DND-41 (cell line): ENCODE data around the gene SAMD4A.

Source experiments
- ATAC-seq: fragments of 200-7000 bp; cut with Tn5 transposase; 3 replicates; pipeline ENCODE4 v1.9.1; 2021; ENCODE audit warnings: low read depth; ENCODE audit not compliant: insufficient read depth
- DNase-seq: peaks from one replicate; pipeline ENCODE4 v3.0.0-alpha.2; 2020
- H2AFZ ChIP-seq: 2 replicates; pipeline ENCODE4 v1.6.0; 2012; ENCODE audit warnings: low read depth, low read length
- H3K27ac ChIP-seq: 2 replicates; pipeline ENCODE4 v1.5.1; 2012; ENCODE audit warnings: low read length, inconsistent platforms
- H3K27me3 ChIP-seq: fragments of 200-600 bp; sonication (generic); 2 replicates; pipeline ENCODE4 v1.6.0; 2012; ENCODE audit warnings: low read length, mild to moderate bottlenecking, inconsistent platforms; ENCODE audit not compliant: insufficient read depth, poor library complexity
- H3K36me3 ChIP-seq: 2 replicates; pipeline ENCODE4 v1.5.1; 2012; ENCODE audit warnings: low read length, inconsistent platforms; ENCODE audit not compliant: insufficient read depth
- H3K4me1 ChIP-seq: 2 replicates; pipeline ENCODE4 v1.5.1; 2012; ENCODE audit warnings: mild to moderate bottlenecking, low read length; ENCODE audit not compliant: insufficient read depth
- H3K4me2 ChIP-seq: 2 replicates; pipeline ENCODE4 v1.6.0; 2012; ENCODE audit warnings: mild to moderate bottlenecking, moderate library complexity, low read length, inconsistent platforms; ENCODE audit not compliant: insufficient read depth
- H3K4me3 ChIP-seq, 2 experiments: fragments of 200-600 bp in 1 of 2; shearing (Covaris generic) in 1 of 2; 2 replicates each; pipeline ENCODE4 v1.5.1; 2012 to 2016; ENCODE audit warnings: inconsistent platforms in 2 of 2, low read length in 2 of 2, mild to moderate bottlenecking in 2 of 2, low read depth in 1 of 2, moderate library complexity in 1 of 2
- H3K79me2 ChIP-seq: 2 replicates; pipeline ENCODE4 v1.6.0; 2012; ENCODE audit warnings: low read length, inconsistent platforms; ENCODE audit not compliant: insufficient read depth
- H3K9ac ChIP-seq: 2 replicates; pipeline ENCODE4 v1.6.0; 2012; ENCODE audit warnings: low read depth, mild to moderate bottlenecking, inconsistent platforms, low read length, moderate library complexity
- H3K9me3 ChIP-seq: 2 replicates; pipeline ENCODE4 v1.5.1; 2012; ENCODE audit warnings: low read length, moderate library complexity, mild to moderate bottlenecking, inconsistent platforms; ENCODE audit not compliant: insufficient read depth, severe bottlenecking
- H4K20me1 ChIP-seq: 2 replicates; pipeline ENCODE4 v1.6.0; 2012; ENCODE audit warnings: low read length; ENCODE audit not compliant: insufficient read depth
- EZH2 ChIP-seq: IDR thresholded peaks from 3 replicates; pipeline ENCODE4 v1.6.1; 2012; ENCODE audit warnings: borderline replicate concordance, low read depth, mild to moderate bottlenecking, moderate library complexity, low read length, inconsistent platforms; ENCODE audit not compliant: severe bottlenecking
- TF ChIP-seq, protein P1 (sequence below): IDR thresholded peaks from 2 replicates; pipeline ENCODE4 v1.5.1; 2012; ENCODE audit warnings: borderline replicate concordance, low read length, moderate library complexity, mild to moderate bottlenecking; ENCODE audit not compliant: poor library complexity, severe bottlenecking; ENCODE audit errors: extremely low read depth

The SAMD4A gene

GRCh38 chr14:54773171-54774006 is 206.5 kb downstream of the SAMD4A start:
- Histone ChIP-seq H3K4me1 (peaks cover 33% of the 10 kb centered on the region), H2AFZ (peak overlapping the region; percentile 77), H3K9ac (peak overlapping the region; percentile 35), H3K36me3 (no peaks in the 10 kb centered on the region), H4K20me1 (no peaks in the 10 kb centered on the region), H3K27me3 (peaks cover 44% of the 10 kb centered on the region), H3K27ac (peak overlapping the region; percentile 26), H3K9me3 (no peaks in the 10 kb centered on the region), H3K4me2 (peak overlapping the region; percentile 62), H3K79me2 (no peaks in the 10 kb centered on the region), H3K4me3 (peak overlapping the region in 1 of 2 experiments; percentile 37; a peak in 2 of 4 replicates)
- TF ChIP-seq, protein P1, sequence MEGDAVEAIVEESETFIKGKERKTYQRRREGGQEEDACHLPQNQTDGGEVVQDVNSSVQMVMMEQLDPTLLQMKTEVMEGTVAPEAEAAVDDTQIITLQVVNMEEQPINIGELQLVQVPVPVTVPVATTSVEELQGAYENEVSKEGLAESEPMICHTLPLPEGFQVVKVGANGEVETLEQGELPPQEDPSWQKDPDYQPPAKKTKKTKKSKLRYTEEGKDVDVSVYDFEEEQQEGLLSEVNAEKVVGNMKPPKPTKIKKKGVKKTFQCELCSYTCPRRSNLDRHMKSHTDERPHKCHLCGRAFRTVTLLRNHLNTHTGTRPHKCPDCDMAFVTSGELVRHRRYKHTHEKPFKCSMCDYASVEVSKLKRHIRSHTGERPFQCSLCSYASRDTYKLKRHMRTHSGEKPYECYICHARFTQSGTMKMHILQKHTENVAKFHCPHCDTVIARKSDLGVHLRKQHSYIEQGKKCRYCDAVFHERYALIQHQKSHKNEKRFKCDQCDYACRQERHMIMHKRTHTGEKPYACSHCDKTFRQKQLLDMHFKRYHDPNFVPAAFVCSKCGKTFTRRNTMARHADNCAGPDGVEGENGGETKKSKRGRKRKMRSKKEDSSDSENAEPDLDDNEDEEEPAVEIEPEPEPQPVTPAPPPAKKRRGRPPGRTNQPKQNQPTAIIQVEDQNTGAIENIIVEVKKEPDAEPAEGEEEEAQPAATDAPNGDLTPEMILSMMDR, result peak; percentile 72
- TF ChIP-seq EZH2, result no peak
- DNase-seq, result peak; percentile 83
- ATAC-seq, result peak; percentile 86

DNA sequence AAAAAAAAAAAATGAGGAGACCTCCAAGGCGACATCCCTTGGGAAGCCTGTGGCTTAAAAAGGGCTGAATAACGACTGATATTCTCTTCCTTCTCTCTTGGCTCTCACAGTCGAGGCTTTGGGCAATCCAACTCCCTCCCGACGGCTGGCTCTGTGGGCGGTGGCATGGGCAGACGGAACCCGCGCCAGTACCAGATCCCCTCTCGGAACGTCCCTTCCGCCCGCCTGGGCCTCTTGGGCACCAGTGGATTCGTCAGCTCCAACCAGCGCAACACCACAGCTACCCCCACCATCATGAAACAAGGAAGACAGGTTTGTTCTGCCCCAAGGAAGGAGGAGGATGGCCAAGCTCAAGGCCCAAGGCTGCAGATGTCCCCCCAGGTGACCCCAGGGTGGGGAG is 207.9 kb downstream of the SAMD4A start:
- DNase-seq, result no peak
- Histone ChIP-seq H3K27ac (no peak overlapping the region), H3K4me1 (peaks cover 33% of the 10 kb centered on the region), H3K9me3 (no peaks in the 10 kb centered on the region), H3K9ac (no peak overlapping the region), H3K4me3 (no peak overlapping the region), H3K27me3 (peaks cover 34% of the 10 kb centered on the region), H2AFZ (no peak overlapping the region), H3K79me2 (no peaks in the 10 kb centered on the region), H4K20me1 (no peaks in the 10 kb centered on the region), H3K4me2 (no peak overlapping the region), H3K36me3 (no peaks in the 10 kb centered on the region)
- no peak for ATAC-seq
- TF ChIP-seq, protein P1, result no peak
- TF ChIP-seq EZH2, result no peak

- H3K27ac ChIP-seq, result no peak overlapping the region
These were observed 208.7 kb downstream of the SAMD4A start for GRCh38 chr14:54775486-54776140.

More at GRCh38 chr14:54775486-54776140, 208.7 kb downstream of the SAMD4A start:
- Histone ChIP-seq H3K36me3 (no peaks in the 10 kb centered on the region), H2AFZ (no peak overlapping the region), H3K9me3 (no peaks in the 10 kb centered on the region), H3K4me2 (no peak overlapping the region), H3K27me3 (peaks cover 32% of the 10 kb centered on the region), H3K4me3 (no peak overlapping the region), H4K20me1 (no peaks in the 10 kb centered on the region), H3K9ac (no peak overlapping the region), H3K4me1 (peaks cover 33% of the 10 kb centered on the region), H3K79me2 (no peaks in the 10 kb centered on the region)
- no peak for TF ChIP-seq EZH2
- TF ChIP-seq, protein P1, result no peak
- no peak for ATAC-seq
- no peak for DNase-seq
